HepG2 (cell line): ENCODE data around the gene TBC1D5.

Source experiments
- CTCF ChIP-seq: sonication (generic); formaldehyde crosslinking; IDR thresholded peaks from 2 replicates; pipeline ENCODE4 v1.5.0; 2020; ENCODE audit warnings: mild to moderate bottlenecking, missing genetic modification reagents, moderate library complexity
- PHF21A ChIP-seq: sonication (generic); formaldehyde crosslinking; IDR thresholded peaks from 2 replicates; pipeline ENCODE4 v1.5.0; 2020; ENCODE audit warnings: mild to moderate bottlenecking, missing genetic modification reagents
- SP1 ChIP-seq, 2 experiments: fragments of 450-650 bp in 1 of 2; sonication (generic) in 1 of 2; formaldehyde crosslinking in 1 of 2; IDR thresholded peaks; 2 replicates each; pipeline versions ENCODE4 v1.4.0 to v1.6.1; 2016 to 2020; ENCODE audit warnings: missing genetic modification reagents in 1 of 2
- ZNF564 ChIP-seq: sonication (generic); formaldehyde crosslinking; IDR thresholded peaks from 2 replicates; pipeline ENCODE4 v1.8.1; 2023; ENCODE audit warnings: mild to moderate bottlenecking, missing genetic modification reagents
- ZNF776 ChIP-seq: sonication (generic); formaldehyde crosslinking; IDR thresholded peaks from 2 replicates; pipeline ENCODE4 v1.4.0; 2020; ENCODE audit warnings: mild to moderate bottlenecking, missing genetic modification reagents

- TF ChIP-seq ZNF564 (no peak), CTCF (CRISPR knock-in tag) (no peak), ZNF776 (CRISPR knock-in tag) (no peak), SP1 (IDR thresholded peaks at IDR 0.05) (no peak), SP1 (CRISPR knock-in tag; IDR thresholded peaks at IDR 0.05) (no peak), PHF21A (CRISPR knock-in tag) (no peak)
Observed at GRCh38 chr3:17775073-17775472, 32.6 kb upstream of the TBC1D5 start.
